WTC11 (cell line): Measurements from ENCODE around the gene BMP6. TPM values are rescaled to one million over a fixed set of nuclear protein-coding genes. Genes with fewer than 3 reads are reported as not detected.

Source experiments
- ATAC-seq: fragments of 200-7000 bp; cut with Tn5 transposase; 2 replicates; pipeline ENCODE4 v1.10.0; 2021; ENCODE audit warnings: mild to moderate bottlenecking, moderate library complexity
- CTCF ChIA-PET: fragments of 300-600 bp; sonication (Branson Sonifier 250); formaldehyde crosslinking; loops from one replicate; lab custom pipeline; 2021; ENCODE audit warnings: antibody characterized with exemption; lab: Charles Lee
- POLR2A ChIA-PET: fragments of 350-600 bp; sonication (Branson Sonifier 250); formaldehyde crosslinking; loops from one replicate; lab custom pipeline; 2021; ENCODE audit warnings: antibody characterized with exemption; lab: Charles Lee
- DNase-seq: peaks from one replicate; pipeline ENCODE4 v3.0.0; 2021; ENCODE audit warnings: low spot score
- H3K27ac Mint-ChIP-seq: 2 replicates; pipeline ENCODE4 v1.8.0; 2021; ENCODE audit warnings: mixed read lengths
- H3K27me3 Mint-ChIP-seq: 2 replicates; pipeline ENCODE4 v1.8.0; 2021; ENCODE audit warnings: low read depth, mild to moderate bottlenecking, moderate library complexity, mixed read lengths
- H3K36me3 Mint-ChIP-seq: 2 replicates; pipeline ENCODE4 v1.8.0; 2021; ENCODE audit warnings: mixed read lengths
- H3K4me1 Mint-ChIP-seq: 2 replicates; pipeline ENCODE4 v1.8.0; 2022; ENCODE audit warnings: mixed read lengths
- H3K4me3 Mint-ChIP-seq: 2 replicates; pipeline ENCODE4 v1.8.0; 2021; ENCODE audit warnings: mild to moderate bottlenecking, moderate library complexity, mixed read lengths
- H3K9me3 Mint-ChIP-seq: 2 replicates; pipeline ENCODE4 v1.8.0; 2021; ENCODE audit warnings: mixed read lengths
- CTCF ChIP-seq: fragments of 200-600 bp; IDR thresholded peaks from 2 replicates; pipeline ENCODE4 v1.8.0; 2022; ENCODE audit warnings: antibody characterized with exemption
- E2F5 ChIP-seq: sonication (generic); formaldehyde crosslinking; IDR thresholded peaks from 2 replicates; pipeline ENCODE4 v1.8.1; 2022; ENCODE audit warnings: mild to moderate bottlenecking, moderate library complexity, missing genetic modification reagents
- ERG ChIP-seq: fragments of 250-450 bp; sonication (Bioruptor Pico); IDR thresholded peaks from 2 replicates; pipeline ENCODE4 v1.8.0; 2021; ENCODE audit warnings: mild to moderate bottlenecking
- FOXP4 ChIP-seq: sonication (generic); formaldehyde crosslinking; IDR thresholded peaks from 2 replicates; pipeline ENCODE4 v1.8.0; 2022; ENCODE audit warnings: mild to moderate bottlenecking, missing genetic modification reagents
- PREB ChIP-seq: sonication (generic); formaldehyde crosslinking; IDR thresholded peaks from 2 replicates; pipeline ENCODE4 v1.8.1; 2022; ENCODE audit warnings: mild to moderate bottlenecking, missing genetic modification reagents, moderate library complexity, borderline replicate concordance
- TEAD1 ChIP-seq: sonication (generic); formaldehyde crosslinking; IDR thresholded peaks from 2 replicates; pipeline ENCODE4 v1.8.0; 2022; ENCODE audit warnings: mild to moderate bottlenecking, missing genetic modification reagents
- ZNF263 ChIP-seq: sonication (generic); formaldehyde crosslinking; IDR thresholded peaks from 2 replicates; pipeline ENCODE4 v1.8.1; 2022; ENCODE audit warnings: low read depth, mild to moderate bottlenecking, moderate library complexity, missing genetic modification reagents
- ZNF425 ChIP-seq: fragments of 250-450 bp; sonication (Bioruptor Pico); conservative IDR thresholded peaks from 2 replicates; pipeline ENCODE4 v1.9.0; 2021; ENCODE audit warnings: mild to moderate bottlenecking
- ZNF512 ChIP-seq: sonication (generic); formaldehyde crosslinking; IDR thresholded peaks from 2 replicates; pipeline ENCODE4 v1.8.1; 2022; ENCODE audit warnings: missing genetic modification reagents, borderline replicate concordance
- total RNA-seq: library from RNA; stranded (reverse); gene quantifications from 3 replicates; pipeline ENCODE4 v1.2.3, GENCODE V29; 2021

BMP6 gene
- total RNA-seq, 1 experiment from 2014 or later = 1.0 TPM

GRCh38 chr6:7747901-7748504 is 22.1 kb downstream of the BMP6 start (continued):
- no peak for TF ChIP-seq ERG (CRISPR knock-in tag)
- TF ChIP-seq ZNF425 (CRISPR knock-in tag) = no peak
- TF ChIP-seq FOXP4 = no peak
- TF ChIP-seq PREB (CRISPR knock-in tag) = no peak
- TF ChIP-seq TEAD1 (CRISPR knock-in tag) = no peak

- ChIA-PET CTCF (no interaction called here), POLR2A (no interaction called here)
- Mint-ChIP-seq H3K4me3 (no peak overlapping the region), H3K4me1 (peaks cover 11% of the 10 kb centered on the region), H3K27ac (no peak overlapping the region), H3K27me3 (no peaks in the 10 kb centered on the region), H3K9me3 (no peaks in the 10 kb centered on the region), H3K36me3 (no peaks in the 10 kb centered on the region)
- no peak for DNase-seq
- no peak for TF ChIP-seq ZNF263 (CRISPR knock-in tag)
- no peak for TF ChIP-seq CTCF
- no peak for TF ChIP-seq FOXP4
- TF ChIP-seq E2F5 (CRISPR knock-in tag) = no peak
- no peak for TF ChIP-seq ZNF512 (CRISPR knock-in tag)
- TF ChIP-seq TEAD1 (CRISPR knock-in tag) = no peak
- ATAC-seq = no peak
These were observed 23.6 kb downstream of the BMP6 start for GRCh38 chr6:7749478-7749877.
